ENCODE results near the gene PELO.
A peak's percentile ranks its signal among the peaks of the same experiment; 100 is the strongest.

Gene PELO

DNA sequence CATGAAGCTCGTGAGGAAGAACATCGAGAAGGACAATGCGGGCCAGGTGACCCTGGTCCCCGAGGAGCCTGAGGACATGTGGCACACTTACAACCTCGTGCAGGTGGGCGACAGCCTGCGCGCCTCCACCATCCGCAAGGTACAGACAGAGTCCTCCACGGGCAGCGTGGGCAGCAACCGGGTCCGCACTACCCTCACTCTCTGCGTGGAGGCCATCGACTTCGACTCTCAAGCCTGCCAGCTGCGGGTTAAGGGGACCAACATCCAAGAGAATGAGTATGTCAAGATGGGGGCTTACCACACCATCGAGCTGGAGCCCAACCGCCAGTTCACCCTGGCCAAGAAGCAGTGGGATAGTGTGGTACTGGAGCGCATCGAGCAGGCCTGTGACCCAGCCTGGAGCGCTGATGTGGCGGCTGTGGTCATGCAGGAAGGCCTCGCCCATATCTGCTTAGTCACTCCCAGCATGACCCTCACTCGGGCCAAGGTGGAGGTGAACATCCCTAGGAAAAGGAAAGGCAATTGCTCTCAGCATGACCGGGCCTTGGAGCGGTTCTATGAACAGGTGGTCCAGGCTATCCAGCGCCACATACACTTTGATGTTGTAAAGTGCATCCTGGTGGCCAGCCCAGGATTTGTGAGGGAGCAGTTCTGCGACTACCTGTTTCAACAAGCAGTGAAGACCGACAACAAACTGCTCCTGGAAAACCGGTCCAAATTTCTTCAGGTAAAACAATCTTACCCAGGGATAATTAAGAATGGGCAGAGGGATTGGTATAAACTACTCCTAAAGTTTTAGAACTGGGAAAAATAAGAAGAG, 12.9 kb downstream of the PELO start (continued):
- TF ChIP-seq ZNF248 (tag by site-specific recombination; IDR thresholded peaks at IDR 0.05) (no peak), SETDB1 (IDR thresholded peaks at IDR 0.05; ENCODE audit: insufficient read length, low read length) (no peak), EGR2 (tag by site-specific recombination; IDR thresholded peaks at IDR 0.05; ENCODE audit: low read depth) (peak; percentile 78), ZBTB7A (tag by site-specific recombination; IDR thresholded peaks at IDR 0.05; ENCODE audit: low read depth) (no peak), KLF1 (tag by site-specific recombination; IDR thresholded peaks at IDR 0.05) (0 out of 2 replicates have a peak, but pooled peaks have one; percentile 24), FEZF1 (tag by site-specific recombination; IDR thresholded peaks at IDR 0.05) (no peak), ZNF530 (tag by site-specific recombination; IDR thresholded peaks at IDR 0.05; ENCODE audit: low read depth) (no peak), ZNF501 (tag by site-specific recombination; IDR thresholded peaks at IDR 0.05) (0 out of 2 replicates have a peak, but pooled peaks have one; percentile 70), MEIS1 (CRISPR knock-in tag; IDR thresholded peaks at IDR 0.05; ENCODE audit: borderline replicate concordance) (no peak), ZNF175 (tag by site-specific recombination; IDR thresholded peaks at IDR 0.05) (no peak), ZNF24 (tag by site-specific recombination; IDR thresholded peaks at IDR 0.05) (0 out of 2 replicates have a peak, but pooled peaks have one; percentile 9), ZNF658 (tag by site-specific recombination; IDR thresholded peaks at IDR 0.05) (no peak), ZNF121 (tag by site-specific recombination; IDR thresholded peaks at IDR 0.05) (no peak), SP2 (tag by site-specific recombination; IDR thresholded peaks at IDR 0.05) (peak; percentile 22; the same call in 1 of the 2 replicates), ZNF670 (tag by site-specific recombination; IDR thresholded peaks at IDR 0.05; ENCODE audit: low read depth) (no peak), ZNF701 (tag by site-specific recombination; IDR thresholded peaks at IDR 0.05) (no peak), ZNF837 (tag by site-specific recombination; IDR thresholded peaks at IDR 0.05) (no peak), HOXD13 (CRISPR knock-in tag; IDR thresholded peaks at IDR 0.05; ENCODE audit: borderline replicate concordance) (0 out of 2 replicates have a peak, but pooled peaks have one; percentile 10), ZNF138 (tag by site-specific recombination; IDR thresholded peaks at IDR 0.05; ENCODE audit: borderline replicate concordance) (no peak), ZNF830 (tag by site-specific recombination; IDR thresholded peaks at IDR 0.05; ENCODE audit: low read depth) (no peak), ZNF132 (tag by site-specific recombination; IDR thresholded peaks at IDR 0.05; ENCODE audit: borderline replicate concordance) (no peak), ZNF596 (tag by site-specific recombination; IDR thresholded peaks at IDR 0.05) (no peak), ZNF335 (tag by site-specific recombination; conservative IDR thresholded peaks at IDR 0.05) (peak; percentile 67; the same call in 1 of the 2 replicates), SP7 (tag by site-specific recombination; IDR thresholded peaks at IDR 0.05) (peak; percentile 38; the same call in 1 of the 2 replicates), SALL2 (tag by site-specific recombination; IDR thresholded peaks at IDR 0.05; ENCODE audit: borderline replicate concordance) (no peak), ZNF133 (tag by site-specific recombination; IDR thresholded peaks at IDR 0.05) (no peak), ZNF423 (tag by site-specific recombination; IDR thresholded peaks at IDR 0.05) (no peak)
- TF ChIP-seq, protein P1, sequence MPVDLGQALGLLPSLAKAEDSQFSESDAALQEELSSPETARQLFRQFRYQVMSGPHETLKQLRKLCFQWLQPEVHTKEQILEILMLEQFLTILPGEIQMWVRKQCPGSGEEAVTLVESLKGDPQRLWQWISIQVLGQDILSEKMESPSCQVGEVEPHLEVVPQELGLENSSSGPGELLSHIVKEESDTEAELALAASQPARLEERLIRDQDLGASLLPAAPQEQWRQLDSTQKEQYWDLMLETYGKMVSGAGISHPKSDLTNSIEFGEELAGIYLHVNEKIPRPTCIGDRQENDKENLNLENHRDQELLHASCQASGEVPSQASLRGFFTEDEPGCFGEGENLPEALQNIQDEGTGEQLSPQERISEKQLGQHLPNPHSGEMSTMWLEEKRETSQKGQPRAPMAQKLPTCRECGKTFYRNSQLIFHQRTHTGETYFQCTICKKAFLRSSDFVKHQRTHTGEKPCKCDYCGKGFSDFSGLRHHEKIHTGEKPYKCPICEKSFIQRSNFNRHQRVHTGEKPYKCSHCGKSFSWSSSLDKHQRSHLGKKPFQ (tag by site-specific recombination; IDR thresholded peaks at IDR 0.05): no peak
- TF ChIP-seq, protein P2, sequence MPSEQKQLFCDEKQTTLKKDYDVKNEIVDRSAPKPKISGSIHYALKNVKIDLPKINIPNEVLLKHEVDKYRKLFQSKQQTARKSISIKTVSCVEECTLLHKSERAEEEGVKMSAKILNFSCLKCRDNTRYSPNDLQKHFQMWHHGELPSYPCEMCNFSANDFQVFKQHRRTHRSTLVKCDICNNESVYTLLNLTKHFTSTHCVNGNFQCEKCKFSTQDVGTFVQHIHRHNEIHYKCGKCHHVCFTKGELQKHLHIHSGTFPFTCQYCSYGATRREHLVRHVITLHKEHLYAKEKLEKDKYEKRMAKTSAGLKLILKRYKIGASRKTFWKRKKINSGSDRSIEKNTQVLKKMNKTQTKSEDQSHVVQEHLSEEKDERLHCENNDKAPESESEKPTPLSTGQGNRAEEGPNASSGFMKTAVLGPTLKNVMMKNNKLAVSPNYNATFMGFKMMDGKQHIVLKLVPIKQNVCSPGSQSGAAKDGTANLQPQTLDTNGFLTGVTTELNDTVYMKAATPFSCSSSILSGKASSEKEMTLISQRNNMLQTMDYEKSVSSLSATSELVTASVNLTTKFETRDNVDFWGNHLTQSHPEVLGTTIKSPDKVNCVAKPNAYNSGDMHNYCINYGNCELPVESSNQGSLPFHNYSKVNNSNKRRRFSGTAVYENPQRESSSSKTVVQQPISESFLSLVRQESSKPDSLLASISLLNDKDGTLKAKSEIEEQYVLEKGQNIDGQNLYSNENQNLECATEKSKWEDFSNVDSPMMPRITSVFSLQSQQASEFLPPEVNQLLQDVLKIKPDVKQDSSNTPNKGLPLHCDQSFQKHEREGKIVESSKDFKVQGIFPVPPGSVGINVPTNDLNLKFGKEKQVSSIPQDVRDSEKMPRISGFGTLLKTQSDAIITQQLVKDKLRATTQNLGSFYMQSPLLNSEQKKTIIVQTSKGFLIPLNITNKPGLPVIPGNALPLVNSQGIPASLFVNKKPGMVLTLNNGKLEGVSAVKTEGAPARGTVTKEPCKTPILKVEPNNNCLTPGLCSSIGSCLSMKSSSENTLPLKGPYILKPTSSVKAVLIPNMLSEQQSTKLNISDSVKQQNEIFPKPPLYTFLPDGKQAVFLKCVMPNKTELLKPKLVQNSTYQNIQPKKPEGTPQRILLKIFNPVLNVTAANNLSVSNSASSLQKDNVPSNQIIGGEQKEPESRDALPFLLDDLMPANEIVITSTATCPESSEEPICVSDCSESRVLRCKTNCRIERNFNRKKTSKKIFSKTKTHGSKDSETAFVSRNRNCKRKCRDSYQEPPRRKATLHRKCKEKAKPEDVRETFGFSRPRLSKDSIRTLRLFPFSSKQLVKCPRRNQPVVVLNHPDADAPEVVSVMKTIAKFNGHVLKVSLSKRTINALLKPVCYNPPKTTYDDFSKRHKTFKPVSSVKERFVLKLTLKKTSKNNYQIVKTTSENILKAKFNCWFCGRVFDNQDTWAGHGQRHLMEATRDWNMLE (tag by site-specific recombination; conservative IDR thresholded peaks at IDR 0.05; ENCODE audit: low read depth): no peak
- TF ChIP-seq, protein P3, sequence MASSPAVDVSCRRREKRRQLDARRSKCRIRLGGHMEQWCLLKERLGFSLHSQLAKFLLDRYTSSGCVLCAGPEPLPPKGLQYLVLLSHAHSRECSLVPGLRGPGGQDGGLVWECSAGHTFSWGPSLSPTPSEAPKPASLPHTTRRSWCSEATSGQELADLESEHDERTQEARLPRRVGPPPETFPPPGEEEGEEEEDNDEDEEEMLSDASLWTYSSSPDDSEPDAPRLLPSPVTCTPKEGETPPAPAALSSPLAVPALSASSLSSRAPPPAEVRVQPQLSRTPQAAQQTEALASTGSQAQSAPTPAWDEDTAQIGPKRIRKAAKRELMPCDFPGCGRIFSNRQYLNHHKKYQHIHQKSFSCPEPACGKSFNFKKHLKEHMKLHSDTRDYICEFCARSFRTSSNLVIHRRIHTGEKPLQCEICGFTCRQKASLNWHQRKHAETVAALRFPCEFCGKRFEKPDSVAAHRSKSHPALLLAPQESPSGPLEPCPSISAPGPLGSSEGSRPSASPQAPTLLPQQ (tag by site-specific recombination; IDR thresholded peaks at IDR 0.05): 0 out of 2 replicates have a peak, but pooled peaks have one; percentile 15
- TF ChIP-seq, protein P4, sequence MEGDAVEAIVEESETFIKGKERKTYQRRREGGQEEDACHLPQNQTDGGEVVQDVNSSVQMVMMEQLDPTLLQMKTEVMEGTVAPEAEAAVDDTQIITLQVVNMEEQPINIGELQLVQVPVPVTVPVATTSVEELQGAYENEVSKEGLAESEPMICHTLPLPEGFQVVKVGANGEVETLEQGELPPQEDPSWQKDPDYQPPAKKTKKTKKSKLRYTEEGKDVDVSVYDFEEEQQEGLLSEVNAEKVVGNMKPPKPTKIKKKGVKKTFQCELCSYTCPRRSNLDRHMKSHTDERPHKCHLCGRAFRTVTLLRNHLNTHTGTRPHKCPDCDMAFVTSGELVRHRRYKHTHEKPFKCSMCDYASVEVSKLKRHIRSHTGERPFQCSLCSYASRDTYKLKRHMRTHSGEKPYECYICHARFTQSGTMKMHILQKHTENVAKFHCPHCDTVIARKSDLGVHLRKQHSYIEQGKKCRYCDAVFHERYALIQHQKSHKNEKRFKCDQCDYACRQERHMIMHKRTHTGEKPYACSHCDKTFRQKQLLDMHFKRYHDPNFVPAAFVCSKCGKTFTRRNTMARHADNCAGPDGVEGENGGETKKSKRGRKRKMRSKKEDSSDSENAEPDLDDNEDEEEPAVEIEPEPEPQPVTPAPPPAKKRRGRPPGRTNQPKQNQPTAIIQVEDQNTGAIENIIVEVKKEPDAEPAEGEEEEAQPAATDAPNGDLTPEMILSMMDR (tag by site-specific recombination; IDR thresholded peaks at IDR 0.05): no peak; the same call in 1 of the 2 replicates

All from HEK293 (cell line).